HepG2 (cell line): ENCODE results near the gene RNF208. TPM values are rescaled to one million over a fixed set of nuclear protein-coding genes. Genes with fewer than 3 reads are reported as not detected.

Source experiments
- CHCHD3 ChIP-seq: sonication (generic); formaldehyde crosslinking; IDR thresholded peaks from 2 replicates; pipeline ENCODE4 v1.8.0; 2022; ENCODE audit warnings: mild to moderate bottlenecking, missing genetic modification reagents, moderate library complexity
- DNMT3B ChIP-seq: conservative IDR thresholded peaks from 2 replicates; pipeline ENCODE4 v1.6.1; 2016; ENCODE audit warnings: missing biosample characterization, control low read depth
- IRF9 ChIP-seq: sonication (generic); formaldehyde crosslinking; IDR thresholded peaks from 2 replicates; pipeline ENCODE4 v1.8.0; 2022; ENCODE audit warnings: missing genetic modification reagents, mild to moderate bottlenecking, borderline replicate concordance
- PRDM10 ChIP-seq: sonication (generic); formaldehyde crosslinking; IDR thresholded peaks from 2 replicates; pipeline ENCODE4 v1.4.0; 2020; ENCODE audit warnings: low read depth, missing genetic modification reagents
- RFXAP ChIP-seq: sonication (generic); formaldehyde crosslinking; IDR thresholded peaks from 2 replicates; pipeline ENCODE4 v1.4.0; 2020; ENCODE audit warnings: missing genetic modification reagents, borderline replicate concordance
- TCF12 ChIP-seq, 2 experiments: fragments of 450-650 bp in 1 of 2; sonication (generic) in 1 of 2; formaldehyde crosslinking in 1 of 2; IDR thresholded peaks; 2 replicates each; pipeline versions ENCODE4 v1.6.1 to v1.8.0; 2017 to 2022; ENCODE audit warnings: antibody characterized with exemption in 1 of 2, mild to moderate bottlenecking in 1 of 2, missing genetic modification reagents in 1 of 2, moderate library complexity in 1 of 2
- ZNF616 ChIP-seq: sonication (generic); formaldehyde crosslinking; IDR thresholded peaks from 2 replicates; pipeline ENCODE4 v1.5.0; 2020; ENCODE audit warnings: low read depth, mild to moderate bottlenecking, missing genetic modification reagents
- polyA plus RNA-seq, 8 experiments: library from polyadenylated mRNA; depleted of rRNA in 3 of 8; stranded (reverse) in 7 of 8; unstranded in 1 of 8; fragments of >200 nt; fragmentation: Illumina TruSeq in 4 of 8; extraction: Trizol in 4 of 8; gene quantifications; 2 replicates each; pipeline versions ENCODE4 v1.2.1 to v1.2.3, GENCODE V29; 2011 to 2016; ENCODE audit warnings: low read depth in 4 of 8, missing spikeins in 1 of 8, mixed read lengths in 1 of 8; ENCODE audit not compliant: insufficient read depth in 1 of 8
- total RNA-seq, 5 experiments: library from RNA; depleted of rRNA; stranded (reverse); fragments of >200 nt; fragmentation: Illumina TruSeq; extraction: Trizol; gene quantifications; 2 replicates each; pipeline ENCODE4 v1.2.3, GENCODE V29; 2016; ENCODE audit warnings: low read depth in 1 of 5
- TF ChIP-seq, protein P1 (sequence below): sonication (generic); formaldehyde crosslinking; IDR thresholded peaks from 2 replicates; pipeline ENCODE4 v1.9.0; 2022; ENCODE audit warnings: missing genetic modification reagents, mild to moderate bottlenecking, borderline replicate concordance
- TF ChIP-seq, protein P2 (sequence below), 2 experiments: sonication (generic) in 1 of 2; formaldehyde crosslinking in 1 of 2; IDR thresholded peaks; 2 replicates each; pipeline versions ENCODE4 v1.4.0 to v1.6.1; 2018 to 2020; ENCODE audit warnings: missing genetic modification reagents in 2 of 2, borderline replicate concordance in 1 of 2, low read depth in 1 of 2, mild to moderate bottlenecking in 1 of 2, missing biosample characterization in 1 of 2
- TF ChIP-seq, protein P3 (sequence below): sonication (generic); formaldehyde crosslinking; IDR thresholded peaks from 2 replicates; pipeline ENCODE4 v1.9.0; 2021; ENCODE audit warnings: missing genetic modification reagents, mild to moderate bottlenecking, borderline replicate concordance
- TF ChIP-seq, protein P4 (sequence below): IDR thresholded peaks from 2 replicates; pipeline ENCODE4 v1.6.1; 2016; ENCODE audit warnings: mild to moderate bottlenecking
- TF ChIP-seq, protein P5 (sequence below): sonication (generic); formaldehyde crosslinking; IDR thresholded peaks from 2 replicates; pipeline ENCODE4 v1.4.0; 2020; ENCODE audit warnings: mild to moderate bottlenecking, missing genetic modification reagents

Gene RNF208
- total and polyA plus RNA-seq, 2 of the 13 experiments (the other 11 are each of a cell fraction or from before 2014, with no cell fraction given): 1.6 to 2.1 TPM

- TF ChIP-seq, protein P1, sequence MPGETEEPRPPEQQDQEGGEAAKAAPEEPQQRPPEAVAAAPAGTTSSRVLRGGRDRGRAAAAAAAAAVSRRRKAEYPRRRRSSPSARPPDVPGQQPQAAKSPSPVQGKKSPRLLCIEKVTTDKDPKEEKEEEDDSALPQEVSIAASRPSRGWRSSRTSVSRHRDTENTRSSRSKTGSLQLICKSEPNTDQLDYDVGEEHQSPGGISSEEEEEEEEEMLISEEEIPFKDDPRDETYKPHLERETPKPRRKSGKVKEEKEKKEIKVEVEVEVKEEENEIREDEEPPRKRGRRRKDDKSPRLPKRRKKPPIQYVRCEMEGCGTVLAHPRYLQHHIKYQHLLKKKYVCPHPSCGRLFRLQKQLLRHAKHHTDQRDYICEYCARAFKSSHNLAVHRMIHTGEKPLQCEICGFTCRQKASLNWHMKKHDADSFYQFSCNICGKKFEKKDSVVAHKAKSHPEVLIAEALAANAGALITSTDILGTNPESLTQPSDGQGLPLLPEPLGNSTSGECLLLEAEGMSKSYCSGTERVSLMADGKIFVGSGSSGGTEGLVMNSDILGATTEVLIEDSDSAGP (CRISPR knock-in tag): no peak; the same call in 1 of the 2 replicates
- TF ChIP-seq TCF12 (IDR thresholded peaks at IDR 0.05) (no peak), TCF12 (CRISPR knock-in tag; IDR thresholded peaks at IDR 0.05) (no peak), IRF9 (no peak), DNMT3B (0 out of 2 replicates have a peak, but pooled peaks have one; percentile 29), CHCHD3 (CRISPR knock-in tag) (no peak), RFXAP (CRISPR knock-in tag) (peak; percentile 85; the same call in 1 of the 2 replicates), ZNF616 (0 out of 2 replicates have a peak, but pooled peaks have one; percentile 13), PRDM10 (no peak)
- TF ChIP-seq, protein P2, sequence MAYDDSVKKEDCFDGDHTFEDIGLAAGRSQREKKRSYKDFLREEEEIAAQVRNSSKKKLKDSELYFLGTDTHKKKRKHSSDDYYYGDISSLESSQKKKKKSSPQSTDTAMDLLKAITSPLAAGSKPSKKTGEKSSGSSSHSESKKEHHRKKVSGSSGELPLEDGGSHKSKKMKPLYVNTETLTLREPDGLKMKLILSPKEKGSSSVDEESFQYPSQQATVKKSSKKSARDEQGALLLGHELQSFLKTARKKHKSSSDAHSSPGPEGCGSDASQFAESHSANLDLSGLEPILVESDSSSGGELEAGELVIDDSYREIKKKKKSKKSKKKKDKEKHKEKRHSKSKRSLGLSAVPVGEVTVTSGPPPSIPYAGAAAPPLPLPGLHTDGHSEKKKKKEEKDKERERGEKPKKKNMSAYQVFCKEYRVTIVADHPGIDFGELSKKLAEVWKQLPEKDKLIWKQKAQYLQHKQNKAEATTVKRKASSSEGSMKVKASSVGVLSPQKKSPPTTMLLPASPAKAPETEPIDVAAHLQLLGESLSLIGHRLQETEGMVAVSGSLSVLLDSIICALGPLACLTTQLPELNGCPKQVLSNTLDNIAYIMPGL (CRISPR knock-in tag; IDR thresholded peaks at IDR 0.05; ENCODE audit: borderline replicate concordance in 1 of 2, low read depth in 1 of 2): no peak; a peak in 1 of 4 replicates
- TF ChIP-seq, protein P3, sequence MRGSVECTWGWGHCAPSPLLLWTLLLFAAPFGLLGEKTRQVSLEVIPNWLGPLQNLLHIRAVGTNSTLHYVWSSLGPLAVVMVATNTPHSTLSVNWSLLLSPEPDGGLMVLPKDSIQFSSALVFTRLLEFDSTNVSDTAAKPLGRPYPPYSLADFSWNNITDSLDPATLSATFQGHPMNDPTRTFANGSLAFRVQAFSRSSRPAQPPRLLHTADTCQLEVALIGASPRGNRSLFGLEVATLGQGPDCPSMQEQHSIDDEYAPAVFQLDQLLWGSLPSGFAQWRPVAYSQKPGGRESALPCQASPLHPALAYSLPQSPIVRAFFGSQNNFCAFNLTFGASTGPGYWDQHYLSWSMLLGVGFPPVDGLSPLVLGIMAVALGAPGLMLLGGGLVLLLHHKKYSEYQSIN: no peak
- TF ChIP-seq, protein P4, sequence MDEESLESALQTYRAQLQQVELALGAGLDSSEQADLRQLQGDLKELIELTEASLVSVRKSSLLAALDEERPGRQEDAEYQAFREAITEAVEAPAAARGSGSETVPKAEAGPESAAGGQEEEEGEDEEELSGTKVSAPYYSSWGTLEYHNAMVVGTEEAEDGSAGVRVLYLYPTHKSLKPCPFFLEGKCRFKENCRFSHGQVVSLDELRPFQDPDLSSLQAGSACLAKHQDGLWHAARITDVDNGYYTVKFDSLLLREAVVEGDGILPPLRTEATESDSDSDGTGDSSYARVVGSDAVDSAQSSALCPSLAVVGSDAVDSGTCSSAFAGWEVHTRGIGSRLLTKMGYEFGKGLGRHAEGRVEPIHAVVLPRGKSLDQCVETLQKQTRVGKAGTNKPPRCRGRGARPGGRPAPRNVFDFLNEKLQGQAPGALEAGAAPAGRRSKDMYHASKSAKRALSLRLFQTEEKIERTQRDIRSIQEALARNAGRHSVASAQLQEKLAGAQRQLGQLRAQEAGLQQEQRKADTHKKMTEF: peak; percentile 8; the same call in 1 of the 2 replicates
- TF ChIP-seq, protein P5, sequence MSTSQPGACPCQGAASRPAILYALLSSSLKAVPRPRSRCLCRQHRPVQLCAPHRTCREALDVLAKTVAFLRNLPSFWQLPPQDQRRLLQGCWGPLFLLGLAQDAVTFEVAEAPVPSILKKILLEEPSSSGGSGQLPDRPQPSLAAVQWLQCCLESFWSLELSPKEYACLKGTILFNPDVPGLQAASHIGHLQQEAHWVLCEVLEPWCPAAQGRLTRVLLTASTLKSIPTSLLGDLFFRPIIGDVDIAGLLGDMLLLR (CRISPR knock-in tag): no peak
These were observed 18.9 kb upstream of the RNF208 start, which contains the start of gene TUBB4B (continued) for GRCh38 chr9:137240841-137241489.
